ENCODE measurements around the gene NAIF1.
A peak's percentile ranks its signal among the peaks of the same experiment; 100 is the strongest.
"Not testable (repeated sequence)": the region's sequence is repeated elsewhere in the genome, so short reads cannot be mapped to it uniquely, and the experiment has no call there.

Gene NAIF1

GRCh38 chr9:128080206-128080605 is 13.1 kb upstream of the NAIF1 start:
- no peak overlapping the region for H3K4me3 ChIP-seq (ENCODE audit: low read length)
- no peak for TF ChIP-seq CTCF (conservative IDR thresholded peaks at IDR 0.05; ENCODE audit: low read length)
- DNase-seq (ENCODE audit: low read depth) = no peak

- H3K4me3 ChIP-seq (ENCODE audit: low read length) = no peak overlapping the region
- no peak for TF ChIP-seq CTCF (conservative IDR thresholded peaks at IDR 0.05; ENCODE audit: low read length)
- no peak for DNase-seq (ENCODE audit: low read depth)
These were observed 11.6 kb upstream of the NAIF1 start for GRCh38 chr9:128078504-128079434.

- DNase-seq (ENCODE audit: low read depth) = no peak
- no peak for TF ChIP-seq CTCF (conservative IDR thresholded peaks at IDR 0.05; ENCODE audit: low read length)
- H3K4me3 ChIP-seq (ENCODE audit: low read length) = no peak overlapping the region
These were observed 10.9 kb upstream of the NAIF1 start for GRCh38 chr9:128077847-128078503.

GRCh38 chr9:128073253-128073886 is 6.2 kb upstream of the NAIF1 start:
- no peak for TF ChIP-seq CTCF (conservative IDR thresholded peaks at IDR 0.05; ENCODE audit: low read length)
- H3K4me3 ChIP-seq (ENCODE audit: low read length) = no peak overlapping the region
- no peak for DNase-seq (ENCODE audit: low read depth)

GRCh38 chr9:128072144-128073021 is 5.3 kb upstream of the NAIF1 start:
- DNase-seq (ENCODE audit: low read depth) = peak; percentile 76

GRCh38 chr9:128071475-128071874 is 4.4 kb upstream of the NAIF1 start:
- H3K4me3 ChIP-seq (ENCODE audit: low read length); DNase-seq (ENCODE audit: low read depth): not testable (repeated sequence)

More at GRCh38 chr9:128072144-128073021, 5.3 kb upstream of the NAIF1 start:
- H3K4me3 ChIP-seq (ENCODE audit: low read length) = peak overlapping the region; percentile 12
- no peak for TF ChIP-seq CTCF (conservative IDR thresholded peaks at IDR 0.05; ENCODE audit: low read length)

- no peak for TF ChIP-seq CTCF (conservative IDR thresholded peaks at IDR 0.05; ENCODE audit: low read length)
- peak overlapping the region; percentile 32 for H3K4me3 ChIP-seq (ENCODE audit: low read length)
- no peak for DNase-seq (ENCODE audit: low read depth)
These were observed 3.8 kb upstream of the NAIF1 start for GRCh38 chr9:128070874-128071273.

Measured in AG10803 (cell line).